Gastrocnemius medialis (tissue), 4 donors: Measurements from ENCODE around the gene TMEM89. TPM values are rescaled to one million over a fixed set of nuclear protein-coding genes. Genes with fewer than 3 reads are reported as not detected.

ENCODE experiments used
- ATAC-seq, 2 donors: fragments of 150-250 bp; one replicate each; pipeline ENCODE4 v1.9.1; 2016
- DNase-seq, 2 donors: peaks; one replicate each; pipeline ENCODE4 v3.0.0-alpha.2; 2019
- H3K27ac ChIP-seq, 4 donors: fragments of 200-600 bp; sonication (generic); 1 replicate in 1 of 4; 2 replicates in 3 of 4; pipeline ENCODE4 v1.5.1; 2016 to 2018; ENCODE audit warnings: mild to moderate bottlenecking in 2 of 4, moderate library complexity in 1 of 4
- H3K27me3 ChIP-seq, 3 donors: fragments of 200-600 bp; sonication (generic) in 2 of 3; 1 replicate in 1 of 3; 2 replicates in 2 of 3; pipeline versions ENCODE4 v1.5.1 to v1.6.0; 2016 to 2019; ENCODE audit warnings: mild to moderate bottlenecking in 1 of 3, moderate library complexity in 1 of 3
- H3K36me3 ChIP-seq, 2 donors: fragments of 200-600 bp; sonication (generic) in 1 of 2; one replicate each; pipeline ENCODE4 v1.5.1; 2017 to 2018
- H3K4me1 ChIP-seq, 2 donors: fragments of 200-600 bp; sonication (generic) in 1 of 2; one replicate each; pipeline ENCODE4 v1.5.1; 2016 to 2017; ENCODE audit warnings: mild to moderate bottlenecking in 2 of 2
- H3K4me3 ChIP-seq, 4 donors: fragments of 200-600 bp; sonication (generic) in 3 of 4; 1 replicate in 1 of 4; 2 replicates in 3 of 4; pipeline ENCODE4 v1.5.1; 2016 to 2019; ENCODE audit warnings: mild to moderate bottlenecking in 2 of 4
- H3K9me3 ChIP-seq, 3 donors: fragments of 200-600 bp; sonication (generic) in 2 of 3; 1 replicate in 1 of 3; 2 replicates in 2 of 3; pipeline ENCODE4 v1.5.1; 2016 to 2019
- CTCF ChIP-seq, 5 experiments: fragments of 450-650 bp in 3 of 5; fragments of 200-600 bp in 2 of 5; sonication (generic) in 2 of 5; IDR thresholded peaks in 4 of 5; conservative IDR thresholded peaks in 1 of 5; 1 replicate in 4 of 5; 2 replicates in 1 of 5; pipeline ENCODE4 v1.5.1; 2016 to 2019; ENCODE audit warnings: antibody characterized with exemption in 5 of 5, mild to moderate bottlenecking in 3 of 5, moderate library complexity in 3 of 5
- POLR2A ChIP-seq, 2 donors: fragments of 450-650 bp; IDR thresholded peaks; one replicate each; pipeline ENCODE4 v1.6.1; 2017; ENCODE audit warnings: antibody characterized with exemption in 2 of 2, mild to moderate bottlenecking in 2 of 2, moderate library complexity in 2 of 2
- in situ Hi-C, 4 donors: fragments of 200-750 bp; cut with MboI; loops; one replicate each; pipeline versions ENCODE4 v1.15.0 to v1.8.0; 2017; ENCODE audit warnings: low sequenced_read_pairs in 4 of 4
- intact Hi-C: fragments of 100-400 bp; cut with DNase I; formaldehyde crosslinking; loops from one replicate; pipeline ENCODE4 v1.15.1; 2023; ENCODE audit warnings: low total_unique reads
- total RNA-seq, 4 donors: library from RNA; depleted of rRNA; stranded (reverse); fragments of >200 nt; gene quantifications; one replicate each; pipeline versions ENCODE4 v1.1.0 to v1.2.3, GENCODE V29; 2016

Gene TMEM89
- total RNA-seq, 4 donors from 2014 or later: not detected

- Histone ChIP-seq H3K27ac (no peak overlapping the region), H3K27me3 (no peaks in the 10 kb centered on the region), H3K4me3 (no peak overlapping the region), H3K9me3 (no peaks in the 10 kb centered on the region), H3K36me3 (no peaks in the 10 kb centered on the region), H3K4me1 (no peaks in the 10 kb centered on the region)
- ATAC-seq (no peak), DNase-seq (no peak)
- intact Hi-C loops: no loop called here
- TF ChIP-seq POLR2A (IDR thresholded peaks at IDR 0.05) (no peak), CTCF (IDR thresholded peaks at IDR 0.05 in 4 of 5, conservative IDR thresholded peaks at IDR 0.05 in 1 of 5) (no peak)
- in situ Hi-C loops: no loop called here
Measured at GRCh38 chr3:48642605-48643004, 21.0 kb upstream of the TMEM89 start.

DNA sequence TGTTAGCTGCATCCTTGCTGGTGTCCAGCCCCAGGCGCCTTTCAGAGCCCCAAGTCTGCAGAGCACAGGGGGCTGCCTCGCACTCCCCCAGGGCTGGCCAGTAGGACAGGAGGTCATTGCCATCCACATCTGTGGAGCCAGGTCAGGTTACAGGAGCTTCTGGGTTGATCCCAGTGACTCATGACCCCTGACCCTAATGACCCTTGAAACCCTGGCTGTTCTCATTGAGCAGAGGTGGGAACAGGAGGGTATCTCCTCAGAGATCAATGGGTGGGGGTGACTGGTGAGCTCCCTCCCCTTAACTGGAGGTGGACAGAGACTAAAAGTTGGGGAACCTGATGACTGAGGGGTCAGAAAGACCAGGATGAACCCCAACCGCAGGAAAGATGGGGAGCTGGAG, 19.8 kb upstream of the TMEM89 start:
- no peak overlapping the region for H3K27ac ChIP-seq
- no peaks in the 10 kb centered on the region for H3K36me3 ChIP-seq
- no peaks in the 10 kb centered on the region for H3K9me3 ChIP-seq
- in situ Hi-C loops (no loop called here), intact Hi-C loops (no loop called here)
- H3K4me3 ChIP-seq: no peak overlapping the region
- TF ChIP-seq POLR2A (IDR thresholded peaks at IDR 0.05) (no peak), CTCF (IDR thresholded peaks at IDR 0.05 in 4 of 5, conservative IDR thresholded peaks at IDR 0.05 in 1 of 5) (no peak)
- H3K4me1 ChIP-seq: peaks cover 4 to 5% of the 10 kb centered on the region in 2 donors
- no peak for DNase-seq
- no peak for ATAC-seq
- H3K27me3 ChIP-seq: no peaks in the 10 kb centered on the region

- in situ Hi-C loops: no loop called here
- Histone ChIP-seq H3K4me1 (peaks cover 11 to 14% of the 10 kb centered on the region in 2 donors), H3K36me3 (no peaks in the 10 kb centered on the region), H3K9me3 (no peaks in the 10 kb centered on the region), H3K27ac (no peak overlapping the region), H3K4me3 (no peak overlapping the region), H3K27me3 (no peaks in the 10 kb centered on the region)
- TF ChIP-seq POLR2A (IDR thresholded peaks at IDR 0.05) (no peak), CTCF (IDR thresholded peaks at IDR 0.05 in 4 of 5, conservative IDR thresholded peaks at IDR 0.05 in 1 of 5) (no peak)
- ATAC-seq (no peak), DNase-seq (no peak)
- intact Hi-C loops: no loop called here
Measured at GRCh38 chr3:48639944-48640606, 18.5 kb upstream of the TMEM89 start.

- Histone ChIP-seq H3K27me3 (no peaks in the 10 kb centered on the region), H3K4me3 (no peak overlapping the region), H3K4me1 (peaks cover 16 to 24% of the 10 kb centered on the region in 2 donors), H3K36me3 (peaks cover 0 to 7% of the 10 kb centered on the region in 2 donors), H3K9me3 (no peaks in the 10 kb centered on the region), H3K27ac (peak overlapping the region in 1 of 4 donors; percentile 92)
- no peak for TF ChIP-seq CTCF (IDR thresholded peaks at IDR 0.05 in 4 of 5, conservative IDR thresholded peaks at IDR 0.05 in 1 of 5)
- no peak for TF ChIP-seq POLR2A (IDR thresholded peaks at IDR 0.05)
- intact Hi-C loops: no loop called here
- in situ Hi-C loops: no loop called here
- DNase-seq: no peak
- no peak for ATAC-seq
Measured at GRCh38 chr3:48637305-48637704, 15.7 kb upstream of the TMEM89 start.
